Prostate gland (tissue), 2 donors: ENCODE results near the gene MYO1A. TPM values are rescaled to one million over a fixed set of nuclear protein-coding genes. Genes with fewer than 3 reads are reported as not detected.

ENCODE experiments used
- DNase-seq: peaks from one replicate; pipeline ENCODE4 v3.0.0-alpha.2; 2019; ENCODE audit warnings: low spot score
- H3K27ac ChIP-seq, 2 donors: fragments of 200-600 bp; sonication (generic); 2 replicates each; pipeline ENCODE4 v1.5.1; 2017 to 2019
- H3K27me3 ChIP-seq: fragments of 200-600 bp; sonication (generic); replicated peaks from 2 replicates; pipeline ENCODE4 v1.5.1; 2019; ENCODE audit not compliant: insufficient read depth
- H3K36me3 ChIP-seq, 2 donors: fragments of 200-600 bp; sonication (generic); 1 replicate in 1 of 2; 2 replicates in 1 of 2; pipeline versions ENCODE4 v1.5.1 to v1.8.1; 2017 to 2019
- H3K4me1 ChIP-seq: fragments of 200-600 bp; sonication (generic); replicated peaks from 2 replicates; pipeline ENCODE4 v1.5.1; 2019
- H3K4me3 ChIP-seq, 2 donors: fragments of 200-600 bp; sonication (generic); 2 replicates each; pipeline ENCODE4 v1.5.1; 2017 to 2019
- H3K9me3 ChIP-seq: fragments of 200-600 bp; sonication (generic); 2 replicates; pipeline ENCODE4 v1.5.1; 2017
- CTCF ChIP-seq, 4 experiments: fragments of 200-600 bp in 2 of 4; fragments of 450-650 bp in 2 of 4; sonication (generic) in 2 of 4; IDR thresholded peaks; 1 replicate in 3 of 4; 2 replicates in 1 of 4; pipeline ENCODE4 v1.5.1; 2016 to 2019; ENCODE audit warnings: antibody characterized with exemption in 4 of 4, mild to moderate bottlenecking in 2 of 4, moderate library complexity in 2 of 4
- POLR2A ChIP-seq: fragments of 450-650 bp; IDR thresholded peaks from one replicate; pipeline ENCODE4 v1.6.1; 2016; ENCODE audit warnings: antibody characterized with exemption, mild to moderate bottlenecking
- POLR2AphosphoS5 ChIP-seq: sonication (generic); formaldehyde crosslinking; IDR thresholded peaks from one replicate; pipeline ENCODE4 v1.6.1; 2017; ENCODE audit warnings: antibody characterized with exemption
- WGBS: methylation state at CpG from one replicate; pipeline ENCODE4 v1.1.5; 2018; 5-methylcytosine and 5-hydroxymethylcytosine counted together
- intact Hi-C: fragments of 100-400 bp; cut with DNase I; formaldehyde crosslinking; loops from one replicate; pipeline ENCODE4 v1.14.2; 2022
- total RNA-seq, 2 donors: library from RNA; depleted of rRNA; stranded (reverse); fragments of >200 nt; gene quantifications; one replicate each; pipeline ENCODE4 v1.1.0, GENCODE V29; 2016

Gene MYO1A
- total RNA-seq, 2 donors from 2014 or later = 0.09 to 0.74 TPM

GRCh38 chr12:57051011-57051410 lies 1.1 kb upstream of the MYO1A start:
- 92% methylated on average over 1 of the region's 1 CpG for WGBS
- no peak for TF ChIP-seq POLR2AphosphoS5
- no peak for TF ChIP-seq POLR2A
- TF ChIP-seq CTCF (IDR thresholded peaks at IDR 0.05) = no peak
- Histone ChIP-seq H3K9me3 (no peaks in the 10 kb centered on the region), H3K4me3 (no peak overlapping the region), H3K27ac (no peak overlapping the region), H3K4me1 (no peaks in the 10 kb centered on the region), H3K36me3 (no peaks in the 10 kb centered on the region), H3K27me3 (no peaks in the 10 kb centered on the region)
- intact Hi-C loops = no loop called here
- no peak for DNase-seq

GRCh38 chr12:57049119-57049446 lies 846 bp downstream of the MYO1A start:
- Histone ChIP-seq H3K4me1 (no peaks in the 10 kb centered on the region), H3K9me3 (no peaks in the 10 kb centered on the region), H3K27me3 (no peaks in the 10 kb centered on the region), H3K27ac (no peak overlapping the region), H3K4me3 (no peak overlapping the region), H3K36me3 (no peaks in the 10 kb centered on the region)
- TF ChIP-seq POLR2AphosphoS5 (no peak), CTCF (IDR thresholded peaks at IDR 0.05) (no peak), POLR2A (no peak)
- intact Hi-C loops = no loop called here
- 82% methylated on average over 4 of the region's 4 CpGs for WGBS
- DNase-seq = no peak

GRCh38 chr12:57048423-57049118 lies 1.4 kb downstream of the MYO1A start:
- TF ChIP-seq POLR2AphosphoS5 = no peak
- no peak for TF ChIP-seq CTCF (IDR thresholded peaks at IDR 0.05)
- TF ChIP-seq POLR2A = no peak
- 65% methylated on average over 1 of the region's 1 CpG for WGBS
- Histone ChIP-seq H3K27me3 (no peaks in the 10 kb centered on the region), H3K4me1 (no peaks in the 10 kb centered on the region), H3K4me3 (no peak overlapping the region), H3K27ac (no peak overlapping the region), H3K36me3 (no peaks in the 10 kb centered on the region), H3K9me3 (no peaks in the 10 kb centered on the region)
- no peak for DNase-seq
- intact Hi-C loops = no loop called here

GRCh38 chr12:57047981-57048380 lies 1.9 kb downstream of the MYO1A start:
- H3K36me3 ChIP-seq = no peaks in the 10 kb centered on the region
- H3K4me1 ChIP-seq = no peaks in the 10 kb centered on the region
- no peak overlapping the region for H3K4me3 ChIP-seq
- 67% methylated on average over 1 of the region's 1 CpG for WGBS
- no peaks in the 10 kb centered on the region for H3K27me3 ChIP-seq
- H3K9me3 ChIP-seq = no peaks in the 10 kb centered on the region
- intact Hi-C loops = no loop called here
- no peak for DNase-seq
- no peak overlapping the region for H3K27ac ChIP-seq
- TF ChIP-seq CTCF (IDR thresholded peaks at IDR 0.05) (no peak), POLR2A (no peak), POLR2AphosphoS5 (no peak)
